ENCODE data around the gene RNU5D-1.
A peak's percentile ranks its signal among the peaks of the same experiment; 100 is the strongest.
"Not testable (repeated sequence)": the region's sequence is repeated elsewhere in the genome, so short reads cannot be mapped to it uniquely, and the experiment has no call there.

The RNU5D-1 gene
- 5.9 to 19.8 (median 17.4) reads per million in 4 donors for total RNA-seq

DNA sequence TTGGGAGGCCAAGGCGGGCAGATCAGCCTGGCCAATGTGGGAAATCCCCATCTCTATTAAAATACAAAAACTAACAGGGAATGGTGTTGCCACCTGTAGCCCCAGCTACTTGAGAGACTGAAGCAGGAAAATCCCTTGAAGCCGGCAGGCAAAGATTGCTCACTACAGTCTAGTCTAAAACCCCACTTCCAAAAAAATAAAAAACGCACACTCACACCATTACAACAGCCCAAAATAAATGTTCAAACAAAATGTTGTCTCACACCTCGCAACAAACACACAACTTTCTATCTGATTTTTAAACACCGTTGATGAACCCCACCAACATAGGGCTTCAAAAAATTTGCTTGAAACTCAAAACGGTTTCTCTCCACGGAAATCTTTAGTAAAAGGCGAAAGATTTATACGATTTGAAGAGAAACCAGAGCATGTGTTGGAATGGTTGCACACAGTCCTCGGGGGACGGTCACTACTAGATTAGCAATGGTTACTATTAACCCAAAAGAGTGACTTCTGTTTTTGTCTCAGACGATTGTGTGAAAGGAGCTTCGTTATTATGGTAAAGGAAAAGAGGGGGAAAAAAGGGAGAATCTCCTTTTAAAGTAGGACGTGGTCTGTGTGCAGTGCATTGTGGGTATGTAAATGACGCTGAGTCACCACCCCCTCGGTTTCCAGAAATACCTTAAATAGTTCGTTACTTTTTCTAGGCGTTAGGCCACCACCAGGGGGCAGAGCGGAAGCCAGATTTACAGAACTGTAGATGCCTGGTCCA is at the start of gene RNU5D-1:
RNU5D-1 (minus strand) TSS at position 430 of the 772 bp plus-strand sequence.
- DNase-seq = peak; percentile 74 to 94 (median 88)

DNA sequence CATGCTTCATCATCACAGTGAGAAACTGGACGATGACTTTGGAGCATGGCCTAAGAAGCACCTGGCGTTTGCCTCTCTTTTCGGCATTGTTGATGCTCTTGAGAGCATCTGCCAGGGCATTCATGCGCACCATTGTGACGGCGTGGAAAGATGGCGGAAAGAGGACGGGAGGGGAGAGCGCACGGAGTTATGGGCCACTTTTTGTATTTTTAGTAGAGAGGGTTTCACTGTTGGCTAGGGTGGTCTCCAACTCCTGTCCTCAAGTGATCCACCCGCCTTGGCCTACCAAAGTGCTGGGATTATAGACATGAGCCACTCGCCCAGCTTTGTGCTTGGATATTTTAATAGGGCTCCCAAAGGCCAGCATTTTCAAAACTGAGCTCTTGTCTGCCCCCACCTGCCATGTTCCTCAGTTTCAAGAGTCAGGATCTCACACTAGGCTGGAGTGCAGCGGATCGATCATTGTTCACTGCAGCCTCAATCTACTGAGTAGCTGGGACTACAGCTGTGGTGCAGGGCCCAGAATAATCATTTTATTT is 49.7 kb upstream of the RNU5D-1 start:
- DNase-seq = no peak

DNA sequence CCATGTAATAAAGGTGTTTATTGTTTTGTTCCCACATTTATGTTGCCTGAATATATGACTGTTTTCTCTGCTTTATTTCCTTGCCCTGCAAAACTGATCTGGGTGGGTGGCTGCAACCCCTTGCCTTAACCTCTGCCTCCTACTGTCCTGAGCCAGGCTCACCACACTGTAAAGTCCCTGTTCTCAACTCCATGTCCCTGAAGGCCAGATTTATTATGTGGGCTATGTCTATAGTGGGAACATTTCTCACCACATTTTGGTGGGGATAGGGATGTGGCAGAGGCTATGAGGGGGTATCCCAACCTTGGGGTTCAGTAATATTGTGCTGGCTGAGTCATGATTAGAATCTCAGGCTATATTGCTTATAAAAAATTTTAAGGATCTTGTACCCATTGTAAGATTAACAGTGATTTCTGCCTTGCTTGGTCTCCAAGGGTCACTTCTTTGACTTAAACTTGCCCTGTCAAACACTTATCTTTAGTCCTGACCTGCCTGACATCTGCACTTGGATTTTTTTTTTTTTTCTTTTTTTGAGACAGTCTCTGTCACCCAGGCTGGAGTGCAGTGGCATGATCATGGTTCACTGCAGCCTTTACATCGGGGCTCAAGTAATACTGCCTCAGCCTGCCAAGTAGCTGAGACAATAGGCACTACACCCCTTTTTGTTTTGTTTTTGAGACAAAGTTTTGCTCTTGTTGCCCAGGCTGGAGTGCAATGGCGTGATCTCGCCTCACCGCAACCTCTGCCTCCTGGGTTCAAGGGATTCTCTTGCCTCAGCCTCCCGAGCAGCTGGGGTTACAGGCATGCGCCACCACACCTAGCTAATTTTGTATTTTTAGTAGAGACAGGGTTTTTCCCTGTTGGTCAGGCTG is 48.0 kb upstream of the RNU5D-1 start:
- no peak for DNase-seq

DNA sequence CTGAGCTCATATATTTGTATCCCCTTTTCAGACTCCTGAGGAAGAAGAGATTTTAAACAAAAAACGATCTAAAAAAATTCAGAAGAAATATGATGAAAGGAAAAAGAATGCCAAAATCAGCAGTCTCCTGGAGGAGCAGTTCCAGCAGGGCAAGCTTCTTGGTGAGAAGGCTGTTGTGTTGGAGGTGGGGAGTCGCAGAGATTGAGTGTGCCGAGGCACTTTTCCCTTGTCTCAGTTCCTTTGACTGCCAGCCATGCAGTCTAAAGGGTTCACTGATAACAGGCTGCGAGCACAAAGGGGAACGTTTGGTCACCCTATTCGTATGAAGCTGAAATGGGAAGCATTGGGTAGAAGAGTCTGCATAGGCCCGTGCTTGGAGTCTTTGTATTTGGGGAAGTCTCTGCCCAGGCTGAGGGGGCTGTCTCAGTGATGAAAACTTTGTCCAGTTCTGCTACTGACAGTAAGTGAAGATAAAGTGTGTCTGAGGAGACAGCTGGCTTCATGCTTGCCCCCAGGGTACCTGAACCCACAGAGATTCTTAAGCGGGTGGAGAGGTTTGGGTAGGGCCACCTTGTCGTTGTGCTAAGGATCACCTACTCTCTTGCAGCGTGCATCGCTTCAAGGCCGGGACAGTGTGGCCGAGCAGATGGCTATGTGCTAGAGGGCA is 47.1 kb upstream of the RNU5D-1 start:
- DNase-seq = no peak

DNA sequence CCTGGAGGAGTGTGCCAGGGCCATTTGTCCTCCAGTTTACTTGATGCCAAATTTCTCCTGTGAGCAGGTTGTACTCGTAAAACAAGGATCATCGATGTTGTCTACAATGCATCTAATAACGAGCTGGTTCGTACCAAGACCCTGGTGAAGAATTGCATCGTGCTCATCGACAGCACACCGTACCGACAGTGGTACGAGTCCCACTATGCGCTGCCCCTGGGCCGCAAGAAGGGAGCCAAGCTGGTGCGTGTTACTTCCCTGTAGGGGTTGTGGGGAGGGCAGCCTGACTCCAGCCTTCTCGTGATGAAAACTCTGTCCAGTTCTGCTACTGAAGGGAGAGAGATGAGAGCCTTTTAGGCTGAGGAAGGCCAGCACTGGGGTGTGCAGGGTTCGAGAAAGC is 46.6 kb upstream of the RNU5D-1 start:
- no peak for DNase-seq

DNA sequence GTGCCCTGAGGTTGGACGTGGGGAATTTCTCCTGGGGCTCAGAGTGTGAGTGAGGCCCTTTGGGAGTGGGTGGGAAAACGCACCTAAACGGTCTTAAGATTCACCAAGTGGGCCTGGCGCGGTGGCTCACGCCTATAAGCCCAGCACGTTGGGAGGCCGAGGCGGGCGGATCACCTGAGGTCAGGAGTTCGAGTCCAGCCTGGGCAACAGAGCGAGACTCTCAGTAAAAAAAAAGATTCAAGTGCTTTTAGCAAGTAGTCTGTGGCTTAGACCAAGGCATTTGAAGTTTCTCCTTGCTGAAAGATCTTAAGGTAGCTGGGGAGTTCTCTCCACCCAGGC is 45.7 kb upstream of the RNU5D-1 start:
- no peak for DNase-seq

DNA sequence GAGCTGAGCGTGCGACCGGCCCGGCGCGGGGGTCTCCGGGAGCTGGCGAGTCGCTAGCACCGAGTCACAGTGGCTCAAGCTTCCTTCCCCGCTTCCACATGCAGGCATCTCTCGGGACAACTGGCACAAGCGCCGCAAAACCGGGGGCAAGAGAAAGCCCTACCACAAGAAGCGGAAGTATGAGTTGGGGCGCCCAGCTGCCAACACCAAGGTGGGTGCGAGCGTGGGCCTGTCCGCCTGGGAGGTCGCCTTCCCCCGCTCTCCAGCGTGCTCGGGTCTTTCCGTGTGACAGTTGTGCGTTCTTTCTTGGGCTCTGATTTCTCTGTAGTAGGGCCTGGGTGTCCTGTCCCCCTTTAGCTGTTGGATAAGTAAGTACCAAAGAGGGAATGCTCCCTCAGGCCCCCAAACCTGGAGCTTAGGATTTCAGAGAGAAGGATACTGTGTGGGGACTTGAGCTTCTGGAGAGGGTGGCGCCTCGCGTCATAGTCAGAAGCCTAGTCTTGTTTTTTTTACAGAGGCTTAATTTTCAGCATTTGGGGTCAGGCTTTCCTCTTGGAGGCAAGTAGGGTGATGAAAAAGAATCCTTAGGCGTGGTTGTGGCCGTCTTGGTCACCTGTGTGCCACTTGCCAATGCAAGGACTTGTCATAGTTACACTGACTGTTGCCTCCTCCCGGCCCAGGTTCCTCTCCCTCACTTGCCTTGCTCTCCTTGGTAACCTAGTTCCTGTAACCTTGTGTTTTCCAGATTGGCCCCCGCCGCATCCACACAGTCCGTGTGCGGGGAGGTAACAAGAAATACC is 45.2 kb upstream of the RNU5D-1 start:
- DNase-seq = peak in 2 of 5 donors; percentile 33 to 39

DNA sequence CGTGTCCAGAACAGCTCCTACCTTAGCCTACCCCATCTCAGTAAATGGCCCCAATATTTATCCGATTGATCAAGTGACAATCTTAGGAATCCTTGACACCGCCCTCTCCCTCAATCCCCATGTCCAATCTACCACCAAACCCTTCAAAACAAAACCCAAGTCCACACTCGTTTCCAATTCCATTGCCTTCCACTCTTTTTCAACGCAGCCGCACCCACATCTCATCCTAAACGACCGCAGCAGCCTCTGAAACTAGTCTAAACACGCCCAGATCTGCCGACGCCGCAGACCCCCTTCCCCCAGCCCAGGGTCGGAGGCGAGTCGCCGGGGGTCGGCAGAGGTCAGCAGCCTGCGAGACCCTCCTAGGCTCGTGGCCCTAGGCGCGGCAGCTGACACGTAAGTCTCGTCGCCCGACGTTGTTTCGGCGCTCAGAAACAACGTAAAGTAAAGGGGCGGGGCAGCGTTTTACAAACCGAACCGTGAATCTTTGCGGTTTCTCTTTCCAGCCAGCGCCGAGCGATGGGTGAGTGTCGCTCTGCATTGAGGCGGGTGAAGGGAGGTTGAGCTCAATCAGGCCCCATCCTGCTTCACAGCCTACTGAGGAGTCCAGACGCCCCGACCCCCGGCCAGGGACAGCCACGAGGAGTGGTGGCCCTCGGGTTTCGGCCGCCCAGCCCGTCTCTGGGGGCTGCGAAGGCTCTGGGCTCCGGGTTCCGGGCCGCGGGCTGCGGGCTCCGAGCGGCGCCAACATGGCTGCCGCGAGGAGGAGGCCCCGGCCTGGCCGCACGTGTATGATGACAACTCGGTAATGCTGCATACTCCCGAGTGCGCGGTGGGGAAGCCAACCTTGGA is 44.3 kb upstream of the RNU5D-1 start, which contains the start of gene RPS8:
RPS8 (plus strand) TSS at position 463 of the 852 bp plus-strand sequence; CDS start at position 520, 57 bp downstream.
- peak; percentile 69 to 93 (median 80) for DNase-seq

DNA sequence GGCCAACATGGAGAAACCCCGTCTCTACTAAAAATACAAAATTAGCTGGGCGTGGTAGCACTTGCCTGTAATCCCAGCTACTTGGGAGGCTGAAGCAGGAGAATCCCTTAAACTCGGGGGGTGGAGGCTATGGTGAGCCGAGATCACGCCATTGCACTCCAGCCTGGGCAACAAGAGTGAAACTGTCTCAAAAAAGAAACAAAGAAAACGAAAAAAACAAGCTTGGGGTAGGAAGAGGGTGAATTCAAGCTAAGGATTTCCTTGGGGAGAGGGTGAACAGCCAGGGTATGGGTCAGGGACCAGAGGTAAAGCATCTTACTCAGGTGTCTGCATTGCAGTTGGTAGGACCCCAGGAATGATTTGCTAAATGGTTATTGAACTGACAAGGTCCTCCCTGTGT is 35.5 kb upstream of the RNU5D-1 start:
- DNase-seq = not testable (repeated sequence)

DNA sequence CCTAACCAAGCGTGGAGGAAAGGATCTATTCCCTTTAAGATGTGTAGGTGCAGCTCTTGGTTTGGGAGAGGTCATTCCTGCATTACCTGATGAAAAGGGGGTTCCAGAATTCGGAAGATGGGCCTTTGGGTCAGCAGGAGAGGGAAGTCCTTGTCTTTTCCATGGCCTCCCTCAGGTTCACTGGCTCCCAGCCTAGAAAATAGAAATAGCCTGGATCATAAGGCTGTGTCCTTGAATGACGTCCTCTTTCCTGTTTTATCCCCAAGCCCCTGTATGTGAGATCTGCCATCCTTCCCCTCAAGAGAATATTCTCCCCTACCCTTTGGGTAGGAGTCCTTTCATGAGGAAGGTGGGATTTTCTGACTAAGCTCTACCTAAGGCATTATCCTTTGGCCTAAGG is 29.9 kb upstream of the RNU5D-1 start:
- no peak for DNase-seq

DNA sequence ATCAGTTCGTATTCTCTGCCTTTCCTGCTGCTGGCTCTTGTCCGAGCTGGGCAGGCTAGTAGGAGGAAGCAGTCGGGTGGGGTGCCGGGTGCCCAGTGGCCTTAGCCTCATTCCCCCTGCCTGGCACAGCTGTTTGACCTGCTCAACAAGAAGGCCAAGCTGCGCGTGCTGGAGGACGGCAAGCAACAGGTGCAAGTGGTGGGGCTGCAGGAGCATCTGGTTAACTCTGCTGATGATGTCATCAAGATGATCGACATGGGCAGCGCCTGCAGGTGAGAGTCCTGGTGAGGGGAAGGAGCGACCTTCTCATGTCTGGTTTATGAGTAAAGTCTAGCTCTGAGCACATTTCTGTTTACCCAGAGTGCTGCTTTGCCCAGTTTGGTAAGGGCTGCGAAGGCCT is 28.1 kb upstream of the RNU5D-1 start:
- DNase-seq = no peak

DNA sequence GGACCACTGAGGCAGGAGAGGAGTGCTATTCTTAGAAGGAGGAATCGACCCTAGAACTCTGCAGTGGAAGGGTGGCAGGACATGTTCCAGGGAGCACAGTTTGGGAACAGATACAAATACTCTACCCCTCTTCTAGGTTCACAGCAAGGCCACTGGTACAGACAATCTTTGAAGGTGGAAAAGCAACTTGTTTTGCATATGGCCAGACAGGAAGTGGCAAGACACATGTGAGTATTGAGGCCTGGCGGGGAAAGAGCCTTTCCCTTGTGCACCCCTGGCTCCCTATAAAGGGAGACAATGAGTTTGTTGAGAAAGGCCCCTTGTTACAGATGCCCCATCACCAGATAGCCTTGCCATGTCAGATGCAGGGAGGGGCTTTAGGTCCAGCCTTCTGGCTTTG is 26.4 kb upstream of the RNU5D-1 start:
- DNase-seq = no peak

DNA sequence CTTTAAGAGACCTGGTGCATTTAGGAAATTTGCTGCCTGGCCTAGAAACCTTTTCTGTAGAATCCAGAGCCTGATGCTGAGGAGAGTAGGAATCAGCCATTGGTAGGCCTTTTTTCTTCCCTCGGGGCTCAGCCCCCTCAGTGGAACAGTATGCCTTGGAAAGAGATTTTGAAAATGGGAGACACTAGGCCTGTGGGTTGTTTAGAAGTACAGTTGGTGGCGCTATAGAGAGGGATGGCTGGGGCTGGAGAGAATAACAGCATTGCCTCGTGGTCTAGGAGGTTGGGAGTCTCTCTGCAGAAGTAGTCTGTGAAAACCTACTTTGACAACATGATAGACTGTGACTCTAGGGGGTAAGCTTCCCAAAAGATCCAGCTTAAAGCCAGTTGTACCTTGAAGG is 16.9 kb upstream of the RNU5D-1 start:
- DNase-seq = no peak

DNA sequence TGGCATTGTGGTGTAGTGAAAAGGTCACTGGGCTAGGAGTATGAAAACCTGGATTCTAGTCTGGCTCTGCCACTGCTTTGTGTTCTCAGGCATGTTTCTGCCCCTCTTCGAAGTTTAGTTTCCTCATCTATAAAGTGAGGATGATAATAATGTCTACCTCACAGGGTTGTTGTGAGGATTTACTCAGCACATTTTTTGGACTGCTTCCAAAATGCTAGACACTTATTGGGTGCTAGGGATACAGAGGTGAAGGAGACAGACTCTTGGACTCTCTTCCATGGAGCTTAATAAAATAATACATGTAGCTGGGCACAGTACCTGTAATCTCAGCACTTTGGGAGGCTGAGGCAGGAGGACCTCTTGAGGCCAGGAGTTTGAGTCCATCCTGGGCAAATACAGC is 12.2 kb upstream of the RNU5D-1 start:
- DNase-seq = no peak

DNA sequence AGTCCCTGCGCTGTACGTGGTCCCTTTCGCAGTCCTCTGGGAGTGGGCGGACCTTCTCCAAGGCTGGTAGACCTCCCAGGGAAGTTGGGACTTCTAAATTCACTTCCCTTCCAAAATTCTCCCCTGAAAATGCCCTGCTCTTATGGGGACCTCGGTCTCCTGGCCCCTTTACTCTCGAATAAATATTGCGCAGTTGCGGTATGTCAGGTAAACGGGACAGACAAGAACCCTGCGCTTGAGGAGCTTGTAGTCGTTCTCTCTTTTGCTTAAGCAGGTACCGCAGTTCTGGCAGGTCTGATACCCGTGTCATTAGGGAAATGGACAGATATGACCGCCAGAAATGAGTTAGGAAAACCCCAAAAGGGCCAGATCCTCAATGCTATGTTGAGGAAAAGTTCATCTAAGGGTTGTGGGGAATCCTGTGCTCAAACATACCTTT is 9.2 kb upstream of the RNU5D-1 start:
- DNase-seq = peak in 1 of 5 donors; percentile 31

DNA sequence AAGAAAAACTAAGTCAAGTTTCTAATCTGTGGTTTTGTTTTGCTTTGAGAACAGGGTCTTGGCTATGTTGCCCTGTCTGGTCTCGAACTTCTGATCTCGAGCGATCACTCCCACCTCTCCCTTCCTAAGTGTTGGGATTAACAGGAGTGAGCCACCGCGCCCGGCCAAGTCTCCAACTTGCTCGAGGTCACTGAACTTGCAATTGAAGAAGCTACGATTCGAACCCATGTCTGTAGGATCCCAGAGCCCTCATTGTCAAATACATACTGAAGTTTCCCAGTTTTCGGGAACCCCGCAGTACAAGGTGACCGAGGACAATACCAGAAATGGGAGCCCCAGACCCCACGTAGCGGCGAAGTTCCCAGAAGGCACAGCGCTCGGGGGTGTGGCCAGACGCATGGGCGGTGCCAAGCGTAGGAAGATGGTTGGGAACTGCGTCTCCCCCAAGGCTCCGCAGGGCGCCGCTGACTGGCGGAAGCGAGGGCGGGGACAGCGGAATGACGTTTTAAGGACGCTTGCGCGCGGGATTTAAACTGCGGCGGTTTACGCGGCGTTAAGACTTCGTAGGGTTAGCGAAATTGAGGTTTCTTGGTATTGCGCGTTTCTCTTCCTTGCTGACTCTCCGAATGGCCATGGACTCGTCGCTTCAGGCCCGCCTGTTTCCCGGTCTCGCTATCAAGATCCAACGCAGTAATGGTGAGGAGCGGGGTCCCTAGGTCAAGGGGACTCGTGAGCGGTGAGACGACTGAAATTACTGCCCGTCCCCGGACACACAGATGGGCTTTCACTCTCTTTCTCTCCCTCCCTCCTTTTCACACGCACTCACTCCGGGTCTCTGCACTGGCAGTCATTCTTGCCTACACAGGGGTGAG is 8.6 kb upstream of the RNU5D-1 start, which contains the start of gene KIF2C:
KIF2C (plus strand) TSS at position 531 of the 872 bp plus-strand sequence; CDS start at position 627, 96 bp downstream.
- DNase-seq = peak; percentile 92 to 98 (median 94)

DNA sequence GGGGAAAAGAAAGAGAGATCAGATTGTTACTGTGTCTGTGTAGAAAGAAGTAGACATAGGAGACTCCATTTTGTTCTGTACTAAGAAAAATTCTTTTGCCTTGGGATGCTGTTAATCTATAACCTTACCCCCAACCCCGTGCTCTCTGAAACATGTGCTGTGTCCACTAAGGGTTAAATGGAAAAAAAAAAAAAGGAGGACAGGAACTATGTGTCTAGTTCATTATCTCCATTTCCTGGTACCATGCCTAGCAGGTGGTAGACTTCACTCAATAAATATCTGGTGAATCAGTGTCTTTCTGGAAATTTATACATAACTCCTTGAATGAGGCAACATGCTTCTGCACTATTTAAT is 8.0 kb upstream of the RNU5D-1 start:
- DNase-seq = not testable (repeated sequence)

DNA sequence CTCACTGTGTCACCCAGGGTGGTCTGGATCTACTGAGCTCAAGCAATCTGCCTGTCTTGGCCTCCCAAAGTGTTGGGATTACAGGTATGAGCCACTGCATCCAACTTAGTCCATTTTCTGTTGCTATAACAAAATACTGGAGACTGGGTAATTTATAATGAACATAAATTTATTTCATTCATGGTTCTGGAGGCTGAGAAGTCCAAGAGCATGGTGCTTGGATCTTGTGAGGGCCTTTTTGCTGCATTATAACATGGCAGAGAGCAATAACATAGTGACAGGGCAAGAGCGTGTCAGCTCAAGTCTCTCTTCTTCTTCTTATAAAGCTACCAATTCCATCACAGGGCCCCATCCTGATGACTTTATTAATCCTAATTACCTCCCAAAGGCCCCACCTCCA is 5.0 kb upstream of the RNU5D-1 start:
- no peak for DNase-seq

DNA sequence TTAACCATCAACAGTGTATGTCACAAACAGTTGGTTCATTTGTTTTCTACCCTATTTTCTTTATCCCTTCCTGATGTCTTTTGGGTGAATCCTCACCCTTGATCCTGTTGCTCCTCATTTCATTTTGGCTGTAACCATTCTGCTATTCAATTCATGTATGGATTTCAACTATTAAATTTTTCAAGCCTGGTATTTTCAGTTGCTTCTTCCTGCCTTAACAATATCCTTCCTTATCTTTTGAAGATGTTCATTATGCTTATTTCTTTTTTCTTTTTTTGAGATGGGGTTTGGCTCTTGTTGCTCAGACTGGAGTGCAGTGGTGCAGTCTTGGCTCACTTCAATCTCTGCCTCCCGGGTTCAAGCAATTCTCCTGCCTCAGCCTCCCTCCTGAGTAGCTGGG is 2.8 kb upstream of the RNU5D-1 start:
- DNase-seq = no peak

DNA sequence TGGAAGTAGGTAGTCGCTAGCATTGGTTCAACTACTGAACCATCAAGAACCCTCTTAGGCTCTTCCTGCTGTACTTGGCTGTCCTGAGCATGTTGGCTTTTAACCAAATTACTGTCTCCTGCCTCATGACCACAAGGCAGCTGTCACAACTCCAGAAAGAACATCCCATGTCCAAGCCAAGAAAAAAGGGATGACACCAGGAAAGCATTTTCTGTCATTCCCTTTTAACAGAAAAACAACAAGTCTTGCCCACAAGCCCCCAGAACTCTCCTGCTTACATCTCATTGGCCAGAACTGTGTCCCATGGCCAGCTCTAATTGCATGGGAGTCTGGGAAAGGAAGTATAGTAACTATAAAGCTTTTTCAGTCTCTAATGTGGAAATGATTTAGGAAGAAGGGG is 2.4 kb upstream of the RNU5D-1 start:
- no peak for DNase-seq
